CD4-positive, alpha-beta T cell treated with Interleukin-2 at 100 ng/mL for 4 hours (primary cell): ENCODE results near the gene GRK5.
"Not testable (repeated sequence)": the region's sequence is repeated elsewhere in the genome, so short reads cannot be mapped to it uniquely, and the experiment has no call there.

Experiments
- DNase-seq: peaks from one replicate; pipeline ENCODE4 v3.0.0-alpha.2; 2020; ENCODE audit warnings: low spot score

GRK5 gene

GRCh38 chr10:119222537-119222936, 15.2 kb downstream of the GRK5 start:
- no peak for DNase-seq

DNA sequence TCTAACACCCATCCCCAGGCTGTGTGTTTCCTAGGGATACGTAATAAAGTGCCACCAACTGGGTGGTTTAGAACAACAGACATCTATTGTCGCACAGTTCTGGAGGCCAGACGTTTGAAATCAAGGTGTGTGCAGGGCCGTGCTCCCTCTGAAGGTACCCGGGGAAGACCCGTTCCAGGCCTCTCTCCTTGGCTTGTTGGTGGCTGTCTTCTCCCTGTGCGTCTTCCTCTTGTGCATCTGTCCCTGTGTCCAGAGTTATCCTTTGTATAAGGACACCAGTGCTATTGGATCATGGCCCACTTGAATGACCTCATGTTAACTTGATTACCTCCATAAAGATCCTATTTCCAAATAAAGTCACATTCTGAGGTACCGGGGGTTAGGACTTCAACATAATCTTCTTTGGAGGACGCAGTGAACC, 15.6 kb downstream of the GRK5 start:
- DNase-seq: no peak

DNA sequence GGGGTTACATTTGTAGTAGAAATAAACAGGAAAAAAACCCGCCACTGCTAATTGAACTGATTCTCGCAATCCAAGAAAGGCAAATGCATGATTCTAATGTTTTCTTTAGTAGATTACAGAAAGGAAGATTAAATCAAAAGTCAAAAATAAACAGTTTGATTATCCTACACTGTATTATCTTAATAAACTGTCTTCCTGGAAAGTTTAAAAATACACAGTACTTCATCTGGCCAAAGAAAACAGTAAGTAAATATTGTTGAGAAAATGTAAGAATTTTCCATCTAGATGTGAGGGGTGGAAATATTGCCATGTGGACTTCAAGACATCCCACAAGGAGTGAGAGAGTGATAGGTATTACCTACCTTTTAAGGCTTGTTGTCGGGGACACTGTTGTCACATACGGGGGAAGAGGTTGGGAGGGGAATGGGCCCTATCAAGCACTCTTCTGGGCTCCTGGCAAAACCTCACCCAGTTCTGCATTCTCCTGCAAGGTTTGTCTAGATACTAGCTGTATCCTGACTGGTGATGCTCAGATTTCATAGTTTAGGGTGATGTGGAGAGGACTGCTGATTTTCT, 17.8 kb downstream of the GRK5 start:
- no peak for DNase-seq

GRCh38 chr10:119227825-119228224, 20.5 kb downstream of the GRK5 start:
- DNase-seq: no peak

GRCh38 chr10:119231654-119232053, 24.3 kb downstream of the GRK5 start:
- DNase-seq: no peak

DNA sequence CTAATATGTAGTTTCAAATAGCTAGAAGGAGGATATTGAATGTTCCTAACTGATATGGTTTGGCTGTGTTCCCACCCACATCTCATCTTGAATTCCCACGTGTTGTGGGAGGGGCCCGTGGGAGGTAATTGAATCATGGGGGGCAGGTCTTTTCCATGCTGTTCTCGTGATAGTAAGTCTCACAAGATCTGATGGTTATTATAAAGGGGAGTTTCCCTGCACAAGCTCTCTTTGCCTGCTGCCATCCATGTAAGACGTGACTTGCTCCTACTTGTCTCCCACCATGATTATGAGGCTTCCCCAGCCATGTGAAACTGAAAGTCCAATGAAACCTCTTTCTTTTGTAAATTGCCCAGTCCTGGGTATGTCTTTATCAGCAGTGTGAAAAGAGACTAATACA, 25.1 kb downstream of the GRK5 start:
- not testable (repeated sequence) for DNase-seq

DNA sequence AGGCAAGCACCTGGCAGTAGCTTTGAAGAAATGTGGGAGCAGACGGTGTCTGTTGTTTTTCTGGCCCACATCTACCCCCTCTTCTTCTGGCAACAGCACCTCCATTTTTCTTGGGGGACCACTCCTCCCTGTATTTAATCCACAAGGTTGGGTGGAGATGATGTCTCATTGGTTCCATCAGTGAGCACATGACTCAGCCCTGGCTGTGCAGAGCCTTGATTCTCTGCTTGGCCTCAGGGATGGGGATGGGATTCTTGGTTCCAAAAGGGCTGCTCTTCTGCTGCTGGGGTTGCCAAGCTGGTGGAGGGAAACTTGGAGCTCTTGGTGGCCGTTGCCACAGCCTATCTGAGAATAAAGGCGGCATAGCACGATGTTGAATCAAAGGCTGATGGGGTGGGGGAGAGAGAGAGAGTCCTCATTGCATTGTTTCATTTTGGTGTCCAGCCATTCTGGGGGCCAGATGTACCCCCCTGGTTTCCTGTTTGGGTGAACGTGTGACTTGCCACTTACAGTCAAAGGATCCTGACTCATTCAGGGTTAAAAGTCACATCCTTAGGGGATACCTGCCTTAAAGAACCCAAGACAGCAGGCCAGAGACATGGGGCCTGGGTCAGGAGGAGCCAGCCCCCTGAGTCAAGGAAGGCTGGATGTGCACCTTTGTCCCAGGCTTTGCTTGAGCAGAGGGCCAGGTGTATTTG, 25.9 kb downstream of the GRK5 start:
- DNase-seq: no peak

DNA sequence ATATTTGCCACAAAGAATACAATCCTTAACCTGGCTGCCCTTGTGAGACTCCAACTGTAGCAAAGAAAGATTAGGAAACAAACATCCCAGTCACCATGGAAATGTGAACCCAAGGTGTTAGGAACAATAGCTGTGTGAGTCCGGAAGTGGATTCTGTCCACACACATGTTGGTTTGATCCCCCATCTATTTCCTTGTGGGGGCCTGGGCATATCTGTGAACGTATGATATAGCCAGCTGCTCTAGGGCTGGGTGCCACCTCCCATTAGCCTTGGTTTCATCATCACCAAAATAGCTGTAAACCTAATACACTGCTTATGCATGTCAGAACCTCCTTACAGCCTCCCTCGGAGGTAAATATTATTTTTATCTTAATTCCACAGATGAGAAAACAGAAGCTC, 26.4 kb downstream of the GRK5 start:
- DNase-seq: no peak

GRCh38 chr10:119235356-119235755, 28.0 kb downstream of the GRK5 start:
- DNase-seq: no peak

DNA sequence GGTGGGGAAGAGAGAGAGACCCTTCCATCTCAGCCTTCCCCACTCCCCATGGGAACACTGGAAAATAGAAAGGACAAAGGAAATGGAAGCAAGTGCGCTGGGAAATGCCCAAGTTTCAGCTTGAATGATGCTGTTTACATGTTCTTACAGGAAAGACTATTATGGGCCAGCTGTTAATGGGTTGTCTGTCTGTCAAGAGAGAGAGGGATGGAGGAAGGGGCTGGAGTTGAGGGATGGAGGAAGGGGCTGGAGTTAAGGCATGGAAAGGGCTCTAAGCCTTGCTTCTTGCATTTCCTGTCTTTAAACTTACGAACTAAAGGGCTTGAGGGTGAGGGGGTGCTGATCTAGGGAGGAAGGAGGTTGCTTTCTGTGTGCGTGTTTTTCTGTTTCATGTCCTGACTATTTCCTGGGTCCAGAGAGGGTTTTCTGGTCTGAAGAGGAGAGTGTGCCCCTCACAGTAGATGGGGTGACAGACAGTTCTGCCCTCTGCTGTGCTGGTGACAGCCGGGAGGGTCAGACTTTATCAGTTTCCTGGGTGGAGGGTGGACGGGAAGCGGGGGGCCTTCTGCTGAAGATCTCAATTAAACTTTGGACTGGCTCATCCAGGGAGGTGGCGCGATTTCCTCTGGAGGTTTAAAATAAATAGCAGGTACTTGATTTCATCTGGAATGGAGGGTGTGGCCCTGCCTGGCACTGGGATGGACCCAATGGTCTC, 30.5 kb downstream of the GRK5 start:
- no peak for DNase-seq

- no peak for DNase-seq
Measured at GRCh38 chr10:119238577-119238976, 31.2 kb downstream of the GRK5 start.

DNA sequence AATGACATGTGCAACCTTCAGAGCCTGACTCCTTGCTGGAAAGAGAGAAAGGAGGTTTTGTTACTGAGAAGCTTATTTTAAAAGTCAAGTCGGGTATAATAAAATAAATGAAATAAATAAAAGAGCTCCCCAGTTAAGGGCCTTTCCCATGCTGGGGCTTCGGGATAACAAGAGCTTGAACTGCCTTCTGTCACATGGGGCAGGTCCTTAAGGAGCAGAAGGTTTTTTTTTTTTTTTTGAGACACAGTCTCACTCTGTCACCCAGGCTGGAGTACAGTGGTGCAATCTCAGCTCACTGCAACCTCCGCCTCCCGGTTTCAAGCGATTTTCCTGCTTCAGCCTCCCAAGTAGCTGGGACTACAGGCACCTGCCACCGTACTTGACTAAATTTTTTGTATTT, 31.6 kb downstream of the GRK5 start:
- DNase-seq: not testable (repeated sequence)

GRCh38 chr10:119239630-119240029, 32.3 kb downstream of the GRK5 start:
- DNase-seq: not testable (repeated sequence)

GRCh38 chr10:119241066-119241465, 33.7 kb downstream of the GRK5 start:
- DNase-seq: no peak

DNA sequence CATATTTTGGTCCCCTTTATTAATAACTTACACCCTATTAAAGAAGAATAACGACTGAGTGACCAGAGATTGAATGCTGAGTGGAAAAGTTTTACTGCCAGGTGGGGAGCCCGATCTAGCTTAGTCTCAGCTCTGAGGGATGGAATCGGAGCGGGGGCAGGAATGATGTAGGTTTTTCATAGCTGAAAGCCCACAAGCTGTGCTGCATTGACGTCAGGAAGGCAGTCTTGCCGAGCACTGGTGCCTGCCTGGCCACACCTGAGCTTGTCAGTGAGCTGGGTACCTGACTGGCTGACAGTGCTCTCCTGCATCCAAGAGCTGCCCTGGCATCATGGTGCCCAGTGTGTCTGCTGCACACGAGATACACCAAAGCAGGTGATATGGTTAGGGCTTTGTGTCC, 34.8 kb downstream of the GRK5 start:
- no peak for DNase-seq

GRCh38 chr10:119243488-119243887, 36.1 kb downstream of the GRK5 start:
- DNase-seq: no peak

GRCh38 chr10:119243967-119244366, 36.6 kb downstream of the GRK5 start:
- no peak for DNase-seq

DNA sequence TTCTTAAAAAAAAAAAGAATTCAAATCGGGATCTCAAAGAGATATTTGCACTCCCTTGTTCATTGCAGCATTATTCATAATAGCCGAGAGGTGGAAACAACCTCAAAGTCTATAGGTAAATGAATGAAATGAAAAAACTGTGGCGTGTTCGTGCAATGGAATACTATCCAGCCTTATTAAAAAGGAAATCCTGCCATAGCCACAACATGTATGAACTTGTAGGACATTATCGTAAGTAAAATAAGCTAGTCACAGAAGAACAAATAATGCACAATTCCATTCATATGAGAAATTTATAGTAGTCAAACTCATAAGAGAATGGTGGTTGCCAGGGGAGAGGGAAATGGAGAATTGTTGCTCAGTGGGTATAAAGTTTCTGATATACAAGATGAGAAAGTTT, 37.9 kb downstream of the GRK5 start:
- DNase-seq: no peak

DNA sequence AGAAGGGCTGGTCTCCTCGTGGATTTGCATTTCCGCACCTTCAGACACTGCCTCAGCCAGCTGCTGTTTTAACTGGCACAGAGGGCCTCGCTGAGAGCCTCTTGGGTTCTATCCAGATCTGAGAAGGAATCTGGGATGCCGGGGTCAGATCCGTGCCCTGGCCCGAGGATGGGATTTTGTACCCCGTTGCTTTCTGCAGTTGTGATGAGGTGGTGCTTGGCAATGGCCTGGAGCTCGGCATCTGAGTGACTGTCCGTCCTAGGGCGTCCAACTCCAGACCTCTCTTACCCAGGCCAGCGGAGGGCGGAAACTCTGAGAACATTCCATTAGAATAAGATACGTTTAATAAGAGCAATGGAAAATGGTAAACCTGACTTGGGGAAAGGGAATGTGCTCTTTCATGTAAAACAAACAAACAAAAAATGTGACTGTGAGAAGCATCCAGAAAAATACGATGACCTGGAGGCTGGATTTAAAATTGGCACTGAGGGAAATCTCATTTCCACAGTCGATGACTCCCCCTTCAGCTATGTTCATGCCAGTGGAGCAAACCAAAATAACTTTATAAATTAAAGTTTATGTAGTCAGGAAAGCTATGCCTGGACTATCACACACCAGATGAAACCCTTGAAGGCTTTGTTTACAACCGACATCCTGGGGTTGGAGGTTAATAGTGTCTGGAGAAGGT, 39.6 kb downstream of the GRK5 start:
- DNase-seq: no peak

- DNase-seq: no peak
Measured at GRCh38 chr10:119247550-119247894, 40.2 kb downstream of the GRK5 start.

- no peak for DNase-seq
Measured at GRCh38 chr10:119248184-119248583, 40.8 kb downstream of the GRK5 start.

- DNase-seq: no peak
Measured at GRCh38 chr10:119248681-119249080, 41.3 kb downstream of the GRK5 start.
